HG03457 (cell line): ENCODE measurements around the gene PTH2.

ENCODE experiments used
- ATAC-seq: cut with Tn5 transposase; IDR thresholded peaks from one replicate; pipeline ENCODE4 v1.9.1; 2021; ENCODE audit warnings: moderate number of reproducible peaks; ENCODE audit not compliant: unreplicated experiment

PTH2 gene

DNA sequence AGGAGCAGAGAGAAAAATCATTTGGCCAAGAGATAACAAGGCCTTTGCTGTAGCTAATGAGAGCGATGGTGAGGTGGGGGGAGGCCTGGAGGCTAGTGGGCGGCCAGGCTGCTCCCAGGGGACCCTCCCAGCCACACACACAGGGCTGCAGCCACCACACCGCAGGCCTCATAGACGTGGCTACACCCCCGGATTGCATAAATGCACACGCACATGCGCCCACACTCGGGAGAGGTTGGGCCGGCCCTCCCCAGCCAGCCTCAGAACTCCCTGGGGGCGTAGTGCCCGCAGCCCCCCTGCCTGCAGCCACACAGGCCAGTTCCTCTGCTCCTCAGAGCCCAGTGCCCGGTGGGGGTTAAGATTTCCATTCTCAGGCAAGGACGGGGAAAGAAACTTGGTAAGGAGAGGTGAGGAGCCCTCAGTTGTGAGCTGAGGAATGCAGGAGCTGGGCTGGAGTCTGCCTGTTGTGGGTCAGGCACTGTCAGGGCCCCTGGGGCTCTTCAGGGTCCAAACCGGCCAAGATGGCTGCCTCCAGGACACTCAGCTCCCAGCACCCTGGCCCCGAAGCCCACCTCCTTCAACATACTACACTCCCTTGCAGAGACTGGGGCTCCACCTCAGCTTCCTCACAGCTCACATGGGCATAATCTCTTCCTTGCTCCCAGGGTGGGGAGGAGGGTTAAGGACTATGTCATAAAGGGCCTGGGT, 8.0 kb downstream of the PTH2 start:
- ATAC-seq, result no peak

GRCh38 chr19:49414256-49414655, 9.0 kb downstream of the PTH2 start:
- ATAC-seq, result no peak

- no peak for ATAC-seq
Observed at GRCh38 chr19:49413348-49413747, 9.9 kb downstream of the PTH2 start.

DNA sequence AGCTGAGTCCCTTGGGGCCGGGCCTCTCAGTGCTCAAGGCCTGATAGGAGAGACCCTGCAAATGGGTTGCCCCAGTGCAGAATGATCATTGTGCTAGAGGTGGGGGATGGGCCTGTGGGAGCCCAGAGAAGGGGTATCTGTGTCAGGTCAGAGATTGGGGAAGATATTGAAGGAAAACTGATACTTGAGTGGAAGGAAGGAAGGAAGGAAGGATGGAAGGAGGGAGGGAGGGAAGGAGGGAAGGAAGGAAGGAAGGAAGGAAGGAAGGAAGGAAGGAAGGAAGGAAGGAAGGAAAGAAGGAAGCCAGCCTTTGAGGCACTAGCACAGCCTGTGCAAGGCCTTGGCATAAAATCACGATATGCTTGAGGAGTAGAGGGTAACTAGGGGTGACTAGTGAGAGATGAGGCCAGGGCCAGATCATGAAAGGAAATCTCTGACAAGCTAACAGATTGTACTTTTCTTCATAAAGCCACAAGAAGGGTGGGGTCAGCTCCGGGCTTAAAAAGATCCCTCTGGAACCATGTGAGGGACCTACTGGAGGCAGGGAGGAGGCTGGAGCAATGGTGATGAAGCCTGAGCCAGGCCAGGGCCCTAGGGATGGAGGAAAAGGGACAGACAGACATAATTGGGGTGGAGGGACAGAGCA, 11.4 kb downstream of the PTH2 start:
- ATAC-seq, result no peak

DNA sequence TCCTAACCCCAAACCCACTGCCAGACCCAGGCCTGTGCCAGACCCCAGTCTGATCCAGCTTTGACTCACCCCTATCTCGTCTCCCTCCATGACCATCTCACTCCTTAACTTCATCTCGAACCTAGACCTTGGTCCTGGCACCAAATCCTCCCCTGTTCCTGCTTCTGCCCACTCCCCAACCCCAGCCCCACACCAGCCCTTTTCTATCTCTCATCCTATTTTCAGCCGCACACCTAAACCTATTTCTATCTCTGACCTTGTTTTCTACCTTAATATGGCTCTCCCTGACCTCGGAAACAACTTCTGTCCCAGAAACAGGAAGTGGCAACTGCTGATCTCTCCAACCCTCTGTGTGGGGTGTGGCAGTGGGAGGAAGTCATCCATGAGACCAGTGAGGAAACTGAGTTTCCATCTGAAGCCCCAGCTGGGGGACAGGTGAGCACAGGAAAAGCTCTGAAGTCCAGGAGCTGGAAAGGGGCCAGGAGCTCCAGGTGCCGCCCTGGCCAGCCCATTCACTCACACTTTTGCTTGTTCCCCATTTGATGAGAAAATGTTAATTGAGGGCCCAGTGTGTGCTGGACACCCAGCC, 13.7 kb downstream of the PTH2 start:
- no peak for ATAC-seq

GRCh38 chr19:49408816-49409440, 14.3 kb downstream of the PTH2 start:
- no peak for ATAC-seq

GRCh38 chr19:49407482-49408015, 15.7 kb downstream of the PTH2 start:
- ATAC-seq, result no peak

- no peak for ATAC-seq
Observed at GRCh38 chr19:49407079-49407478, 16.2 kb downstream of the PTH2 start.

DNA sequence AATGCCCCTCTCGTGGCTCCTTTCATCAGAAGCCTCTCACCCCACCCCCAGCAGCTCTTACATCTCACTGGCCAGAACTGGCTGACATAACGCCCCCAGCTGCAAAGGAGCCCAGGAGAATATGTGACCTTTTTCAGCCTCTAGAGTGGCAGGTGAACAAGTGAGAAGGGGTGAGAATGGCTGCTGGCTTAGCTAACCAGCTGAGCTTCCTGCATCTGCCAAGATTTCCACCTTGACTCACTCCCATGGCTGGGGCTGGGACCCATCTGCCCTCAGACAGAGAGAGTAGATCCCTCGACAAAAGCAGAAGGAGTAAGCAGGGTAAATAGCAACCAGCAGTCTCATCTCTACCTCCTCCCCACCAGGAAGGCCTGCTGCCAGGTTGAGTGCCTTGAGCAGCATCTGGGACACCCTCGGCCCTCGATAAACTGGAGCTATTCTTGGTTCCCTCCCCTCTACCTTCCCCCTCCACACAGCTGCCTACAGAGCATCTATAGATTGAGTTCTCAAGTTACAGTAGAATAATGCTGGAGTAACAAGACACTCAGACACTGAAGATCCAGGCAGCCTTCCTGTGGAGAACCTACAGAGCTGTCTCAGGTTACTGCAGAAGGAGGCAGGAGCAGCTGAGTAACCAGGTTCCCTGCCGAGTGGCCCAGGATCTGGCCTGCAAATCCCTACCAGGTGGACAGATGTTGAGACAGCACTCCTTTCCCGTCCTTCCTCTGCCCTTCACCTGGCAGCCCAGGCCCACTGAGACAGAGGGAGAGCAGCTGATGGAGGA, 19.6 kb downstream of the PTH2 start:
- no peak for ATAC-seq

- no peak for ATAC-seq
Observed at GRCh38 chr19:49400029-49400428, 23.2 kb downstream of the PTH2 start.

- ATAC-seq, result no peak
Observed at GRCh38 chr19:49398931-49399330, 24.3 kb downstream of the PTH2 start.

- no peak for ATAC-seq
Observed at GRCh38 chr19:49398001-49398615, 25.1 kb downstream of the PTH2 start.

DNA sequence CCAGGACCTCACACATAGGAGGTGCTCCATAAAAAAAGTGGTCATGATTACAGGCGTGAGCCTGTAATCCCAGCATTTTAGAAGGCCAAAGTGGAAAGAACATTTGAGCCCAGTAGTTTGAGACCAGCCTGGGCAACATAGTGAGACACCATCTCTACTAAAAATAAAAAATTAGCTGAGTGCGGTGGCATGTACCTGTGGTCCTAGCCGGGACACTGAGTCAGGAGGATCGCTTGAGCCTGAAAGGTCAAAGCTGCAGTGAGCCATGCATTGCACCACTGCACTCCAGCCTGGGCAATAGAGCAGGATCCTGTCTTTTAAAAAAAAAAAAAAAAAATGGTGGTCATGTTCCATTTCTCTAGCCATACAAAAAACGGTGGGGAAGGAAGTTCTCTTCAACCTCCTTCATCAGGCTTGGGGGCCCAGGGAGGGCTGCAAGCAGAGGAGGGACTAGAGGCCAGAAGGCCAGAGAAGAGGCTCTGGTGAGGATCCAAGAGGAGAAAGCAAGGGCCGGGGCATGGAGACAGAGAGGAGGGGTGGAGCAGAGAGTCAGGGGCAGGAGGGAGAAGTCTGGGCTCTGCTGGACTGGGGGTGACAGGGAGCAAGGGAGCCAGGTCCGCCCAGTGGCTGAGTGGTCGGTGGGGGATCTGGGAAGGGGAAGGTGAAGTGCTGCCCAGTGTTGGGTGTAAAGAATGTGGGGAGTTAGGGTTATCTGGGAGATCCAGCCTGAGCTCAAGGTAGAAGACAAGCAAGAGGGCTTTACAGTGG, 26.3 kb downstream of the PTH2 start:
- ATAC-seq, result no peak

- ATAC-seq, result no peak
Observed at GRCh38 chr19:49395581-49396407, 27.4 kb downstream of the PTH2 start.

- no peak for ATAC-seq
Observed at GRCh38 chr19:49393881-49394280, 29.4 kb downstream of the PTH2 start.

GRCh38 chr19:49391581-49392399, 31.5 kb downstream of the PTH2 start:
- ATAC-seq, result no peak

- no peak for ATAC-seq
Observed at GRCh38 chr19:49390929-49391359, 32.3 kb downstream of the PTH2 start.
